ENCODE measurements around the gene SIPA1L2. TPM values are rescaled to one million over a fixed set of nuclear protein-coding genes. Genes with fewer than 3 reads are reported as not detected.

Gene SIPA1L2
- total and polyA plus RNA-seq, 10 donors: 1.1 to 67.7 (median 27.7) TPM

DNA sequence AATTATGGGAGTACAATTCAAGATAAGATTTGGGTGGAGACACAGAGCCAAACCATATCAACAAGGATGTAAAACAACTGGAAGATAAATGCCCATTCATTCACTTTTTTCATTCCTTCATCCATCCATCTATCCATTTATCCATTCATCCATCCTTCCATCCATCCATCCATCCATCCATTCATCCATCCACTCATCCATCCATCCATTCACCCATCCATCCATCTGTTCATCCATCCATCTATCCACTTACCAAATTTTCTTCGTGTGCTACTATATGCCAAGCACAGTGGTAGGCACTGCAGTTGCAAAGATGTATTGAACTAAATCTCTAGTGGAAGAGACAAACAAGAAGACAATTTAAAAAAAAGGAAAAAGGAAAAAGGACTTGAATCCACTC is 14.3 kb upstream of the SIPA1L2 start:
- no peak for TF ChIP-seq CTCF (IDR thresholded peaks at IDR 0.05 in 8 of 11, conservative IDR thresholded peaks at IDR 0.05 in 3 of 11)
- TF ChIP-seq POLR2A (IDR thresholded peaks at IDR 0.05): no peak
- no peak for TF ChIP-seq POLR2AphosphoS5 (IDR thresholded peaks at IDR 0.05)
- Histone ChIP-seq H3K27me3 (replicated peaks in 1 of 7) (no peaks in the 10 kb centered on the region), H3K4me3 (no peak overlapping the region), H3K36me3 (no peaks in the 10 kb centered on the region), H3K27ac (no peak overlapping the region), H3K4me1 (no peaks in the 10 kb centered on the region), H3K9me3 (no peaks in the 10 kb centered on the region)
- no peak for DNase-seq
- intact Hi-C loops (cut with DNase I; ENCODE audit: low total_unique reads): no loop called here
- 88 to 100% (median 92%) methylated on average over 1 of the region's 1 CpG for WGBS, 5 donors

DNA sequence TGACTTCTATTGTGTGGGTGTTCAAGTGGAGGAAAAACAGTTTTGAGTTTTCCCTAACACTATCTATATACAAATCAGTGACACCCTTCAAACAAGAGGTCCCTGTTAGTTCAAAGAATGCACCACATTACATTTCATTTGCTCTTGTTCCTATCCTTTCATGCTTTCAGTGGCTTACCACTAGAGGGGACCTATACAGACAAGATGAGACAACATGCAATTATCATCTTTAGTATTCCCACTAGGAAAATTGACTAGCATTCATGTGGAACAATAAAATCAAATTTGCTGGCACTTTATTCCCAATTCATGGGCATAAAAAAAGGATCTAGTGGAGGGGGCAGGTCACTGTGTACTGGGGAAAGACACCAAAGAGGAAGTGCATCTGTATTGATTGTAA is 13.3 kb upstream of the SIPA1L2 start:
- intact Hi-C loops (cut with DNase I; ENCODE audit: low total_unique reads): no loop called here

GRCh38 chr1:232641507-232641906 is 11.6 kb upstream of the SIPA1L2 start:
- H3K4me1 ChIP-seq: no peaks in the 10 kb centered on the region
- no peak overlapping the region for H3K27ac ChIP-seq
- no peak for DNase-seq
- H3K27me3 ChIP-seq (replicated peaks in 1 of 7): no peaks in the 10 kb centered on the region
- WGBS, 5 donors: 72 to 91% (median 84%) methylated on average over 6 of the region's 6 CpGs
- H3K36me3 ChIP-seq: no peaks in the 10 kb centered on the region
- no peaks in the 10 kb centered on the region for H3K9me3 ChIP-seq
- H3K4me3 ChIP-seq: no peak overlapping the region
- TF ChIP-seq CTCF (IDR thresholded peaks at IDR 0.05 in 8 of 11, conservative IDR thresholded peaks at IDR 0.05 in 3 of 11) (no peak), POLR2AphosphoS5 (IDR thresholded peaks at IDR 0.05) (no peak), POLR2A (IDR thresholded peaks at IDR 0.05) (no peak)
- intact Hi-C loops (cut with DNase I; ENCODE audit: low total_unique reads): no loop called here

More for the DNA sequence above, 13.3 kb upstream of the SIPA1L2 start:
- Histone ChIP-seq H3K27me3 (replicated peaks in 1 of 7) (no peaks in the 10 kb centered on the region), H3K4me3 (no peak overlapping the region), H3K36me3 (no peaks in the 10 kb centered on the region), H3K4me1 (no peaks in the 10 kb centered on the region), H3K27ac (no peak overlapping the region), H3K9me3 (no peaks in the 10 kb centered on the region)
- no peak for DNase-seq
- TF ChIP-seq POLR2A (IDR thresholded peaks at IDR 0.05) (no peak), CTCF (IDR thresholded peaks at IDR 0.05 in 8 of 11, conservative IDR thresholded peaks at IDR 0.05 in 3 of 11) (no peak), POLR2AphosphoS5 (IDR thresholded peaks at IDR 0.05) (no peak)

- intact Hi-C loops (cut with DNase I; ENCODE audit: low total_unique reads): loop anchor here (5.0 to 10.0 kb wide), 3 partner anchors 318 to 538 kb away; partner anchors contain the start of gene NTPCR
- no peak for TF ChIP-seq CTCF (IDR thresholded peaks at IDR 0.05 in 8 of 11, conservative IDR thresholded peaks at IDR 0.05 in 3 of 11)
- TF ChIP-seq POLR2AphosphoS5 (IDR thresholded peaks at IDR 0.05): no peak
- no peak for TF ChIP-seq POLR2A (IDR thresholded peaks at IDR 0.05)
- no peaks in the 10 kb centered on the region for H3K9me3 ChIP-seq
- no peak for DNase-seq
- no peak overlapping the region for H3K4me3 ChIP-seq
- H3K36me3 ChIP-seq: no peaks in the 10 kb centered on the region
- WGBS, 5 donors: 85 to 90% (median 88%) methylated on average over 2 of the region's 2 CpGs
- H3K27ac ChIP-seq: no peak overlapping the region
- H3K4me1 ChIP-seq: peaks cover 0 to 24% (median 0%) of the 10 kb centered on the region in 6 donors
- H3K27me3 ChIP-seq (replicated peaks in 1 of 7): peaks cover 0 to 5% (median 0%) of the 10 kb centered on the region in 7 donors
Observed at GRCh38 chr1:232636799-232637198, 6.9 kb upstream of the SIPA1L2 start.

Data from spleen (tissue), 11 donors.